Calu3 (cell line): ENCODE measurements around the gene SPDYE1. TPM values are rescaled to one million over a fixed set of nuclear protein-coding genes. Genes with fewer than 3 reads are reported as not detected.

Source experiments
- BruUV-seq: library from RNA; stranded (reverse); fragments of 400-500 nt; replicated peaks from 2 replicates; lab custom pipeline; 2021; lab: Mats Ljungman, UMichigan
- CTCF ChIA-PET: fragments of 300-600 bp; sonication (Branson Sonifier 250); formaldehyde crosslinking; loops from one replicate; lab custom pipeline; 2022; ENCODE audit warnings: antibody characterized with exemption; lab: Charles Lee
- DNase-seq: peaks from one replicate; pipeline ENCODE4 v3.0.0; 2022
- H3K27ac Mint-ChIP-seq: one replicate; pipeline ENCODE4 v1.8.0; 2022; ENCODE audit warnings: mixed read lengths; ENCODE audit not compliant: unreplicated experiment
- H3K27me3 Mint-ChIP-seq: one replicate; pipeline ENCODE4 v1.8.0; 2022; ENCODE audit warnings: mixed read lengths; ENCODE audit not compliant: unreplicated experiment
- H3K36me3 Mint-ChIP-seq: one replicate; pipeline ENCODE4 v1.8.0; 2022; ENCODE audit warnings: mild to moderate bottlenecking, moderate library complexity, mixed read lengths; ENCODE audit not compliant: insufficient read depth, unreplicated experiment
- H3K4me1 Mint-ChIP-seq: one replicate; pipeline ENCODE4 v1.8.0; 2022; ENCODE audit warnings: mild to moderate bottlenecking, low read depth, mixed read lengths; ENCODE audit not compliant: unreplicated experiment
- H3K4me3 Mint-ChIP-seq: one replicate; pipeline ENCODE4 v1.8.0; 2022; ENCODE audit warnings: mild to moderate bottlenecking, low read depth, moderate library complexity, mixed read lengths; ENCODE audit not compliant: unreplicated experiment
- H3K9me3 Mint-ChIP-seq: one replicate; pipeline ENCODE4 v1.8.0; 2022; ENCODE audit warnings: low read depth, mixed read lengths; ENCODE audit not compliant: unreplicated experiment
- CTCF ChIP-seq: fragments of 200-600 bp; IDR thresholded peaks from one replicate; pipeline ENCODE4 v1.8.0; 2022; ENCODE audit warnings: antibody characterized with exemption; ENCODE audit not compliant: unreplicated experiment
- intact Hi-C: fragments of 100-400 bp; cut with micrococcal nuclease; formaldehyde crosslinking; loops from one replicate; pipeline ENCODE4 v1.10.0; 2022; ENCODE audit not compliant: unreplicated experiment
- total RNA-seq: library from RNA; stranded (reverse); gene quantifications from 2 replicates; pipeline ENCODE4 v1.2.3, GENCODE V29; 2022

SPDYE1 gene
- total RNA-seq, 1 experiment from 2014 or later, result not detected

GRCh38 chr7:44048031-44048795, 50.5 kb downstream of the SPDYE1 start:
- DNase-seq, result no peak
- Mint-ChIP-seq H3K4me1 (peaks cover 60% of the 10 kb centered on the region), H3K36me3 (peaks cover 70% of the 10 kb centered on the region), H3K4me3 (no peak overlapping the region), H3K27me3 (no peaks in the 10 kb centered on the region), H3K27ac (no peak overlapping the region), H3K9me3 (no peaks in the 10 kb centered on the region)
- CTCF ChIA-PET, result no interaction called here
- intact Hi-C loops, result loop anchor here (5.0 kb wide), 1 partner anchor 74 kb away; the partner anchor contains the start of gene POLD2
- TF ChIP-seq CTCF, result no peak
- BruUV-seq, result no TSS peak

- CTCF ChIA-PET, result interaction anchor here (1.2 to 1.4 kb wide), 2 partner anchors 10 to 22 kb away, joined by 3 to 4 read pairs; no protein-coding TSS in a partner anchor
- peaks cover 64% of the 10 kb centered on the region for H3K36me3 Mint-ChIP-seq
Measured at GRCh38 chr7:44050121-44050914, 52.6 kb downstream of the SPDYE1 start.

GRCh38 chr7:44050915-44051560, 53.3 kb downstream of the SPDYE1 start:
- Mint-ChIP-seq H3K4me1 (peaks cover 44% of the 10 kb centered on the region), H3K36me3 (peaks cover 64% of the 10 kb centered on the region), H3K27me3 (no peaks in the 10 kb centered on the region), H3K9me3 (peaks cover under 1% of the 10 kb centered on the region), H3K27ac (no peak overlapping the region), H3K4me3 (no peak overlapping the region)
- no peak for DNase-seq
- intact Hi-C loops, result no loop called here
- CTCF ChIA-PET, result interaction anchor here (1.2 kb wide), 1 partner anchor 9 kb away, joined by 3 read pairs; no protein-coding TSS in a partner anchor
- no TSS peak for BruUV-seq
- no peak for TF ChIP-seq CTCF

More at GRCh38 chr7:44050121-44050914, 52.6 kb downstream of the SPDYE1 start:
- Mint-ChIP-seq H3K9me3 (no peaks in the 10 kb centered on the region), H3K4me1 (peaks cover 51% of the 10 kb centered on the region), H3K4me3 (no peak overlapping the region), H3K27ac (no peak overlapping the region), H3K27me3 (no peaks in the 10 kb centered on the region)
- intact Hi-C loops, result no loop called here
- no peak for TF ChIP-seq CTCF
- DNase-seq, result no peak
- no TSS peak for BruUV-seq

DNA sequence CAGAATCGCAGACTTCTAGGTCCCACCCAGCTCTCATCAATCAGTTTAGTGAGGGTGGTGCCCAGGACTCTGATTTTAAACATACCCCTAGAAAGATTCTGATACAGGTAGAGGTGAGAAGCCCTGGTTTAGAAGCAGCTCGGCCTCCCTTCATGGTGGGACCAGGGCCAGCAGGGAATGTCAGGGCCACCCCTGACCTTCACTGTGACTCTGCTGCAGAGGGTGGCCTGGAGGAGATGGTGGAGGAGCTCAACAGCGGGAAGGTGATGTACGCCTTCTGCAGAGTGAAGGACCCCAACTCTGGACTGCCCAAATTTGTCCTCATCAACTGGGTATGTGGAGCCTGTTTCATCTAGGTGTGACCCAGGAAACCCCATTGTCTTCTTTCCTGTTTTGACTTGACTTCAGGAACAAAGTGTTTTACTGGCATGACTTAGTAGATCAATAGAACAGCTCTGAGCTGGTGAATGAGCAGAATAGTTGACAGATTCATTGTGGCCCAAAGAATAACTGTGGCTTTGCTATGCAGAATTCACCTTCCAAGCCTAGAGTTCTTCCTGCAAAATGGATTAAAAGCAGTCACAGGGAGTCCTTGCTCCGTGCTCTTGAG, 54.0 kb downstream of the SPDYE1 start:
- peaks cover 67% of the 10 kb centered on the region for H3K36me3 Mint-ChIP-seq
- H3K9me3 Mint-ChIP-seq, result peaks cover 2% of the 10 kb centered on the region
- BruUV-seq, result no TSS peak

More for the DNA sequence above, 54.0 kb downstream of the SPDYE1 start:
- CTCF ChIA-PET, result interaction anchor here (1.2 kb wide), 1 partner anchor 9 kb away, joined by 3 read pairs; no protein-coding TSS in a partner anchor
- TF ChIP-seq CTCF, result no peak
- peaks cover 37% of the 10 kb centered on the region for H3K4me1 Mint-ChIP-seq
- H3K4me3 Mint-ChIP-seq, result no peak overlapping the region
- intact Hi-C loops, result no loop called here
- no peak overlapping the region for H3K27ac Mint-ChIP-seq
- H3K27me3 Mint-ChIP-seq, result no peaks in the 10 kb centered on the region
- DNase-seq, result no peak
